GM21529 (cell line): ENCODE results near the gene CPNE7.
"Not testable (repeated sequence)": the region's sequence is repeated elsewhere in the genome, so short reads cannot be mapped to it uniquely, and the experiment has no call there.

Experiments
- ATAC-seq: cut with Tn5 transposase; IDR thresholded peaks from one replicate; pipeline ENCODE4 v1.9.1; 2021; ENCODE audit not compliant: unreplicated experiment

The CPNE7 gene

GRCh38 chr16:89621136-89621697 is 45.7 kb downstream of the CPNE7 start:
- no peak for ATAC-seq

- no peak for ATAC-seq
These were observed 46.3 kb downstream of the CPNE7 start for GRCh38 chr16:89621698-89622409.

GRCh38 chr16:89623511-89624261 is 48.1 kb downstream of the CPNE7 start:
- ATAC-seq, result no peak

GRCh38 chr16:89624777-89625761 is 49.5 kb downstream of the CPNE7 start:
- no peak for ATAC-seq

- ATAC-seq, result no peak
These were observed 54.5 kb downstream of the CPNE7 start for GRCh38 chr16:89629827-89630610.

GRCh38 chr16:89633064-89633631 is 57.6 kb downstream of the CPNE7 start:
- no peak for ATAC-seq

GRCh38 chr16:89634463-89635385 is 59.2 kb downstream of the CPNE7 start:
- not testable (repeated sequence) for ATAC-seq

- no peak for ATAC-seq
These were observed 61.1 kb downstream of the CPNE7 start for GRCh38 chr16:89636663-89637062.

GRCh38 chr16:89637379-89637778 is 61.8 kb downstream of the CPNE7 start:
- no peak for ATAC-seq

GRCh38 chr16:89638455-89638854 is 62.9 kb downstream of the CPNE7 start:
- no peak for ATAC-seq

GRCh38 chr16:89639385-89639784 is 63.8 kb downstream of the CPNE7 start:
- ATAC-seq, result no peak

GRCh38 chr16:89641458-89642119 is 66.0 kb downstream of the CPNE7 start:
- ATAC-seq, result no peak

- no peak for ATAC-seq
These were observed 67.0 kb downstream of the CPNE7 start for GRCh38 chr16:89642574-89642973.

GRCh38 chr16:89643769-89644300 is 68.3 kb downstream of the CPNE7 start:
- ATAC-seq, result no peak

- ATAC-seq, result no peak
These were observed 69.6 kb downstream of the CPNE7 start for GRCh38 chr16:89645122-89645521.

GRCh38 chr16:89646270-89646669 is 70.7 kb downstream of the CPNE7 start:
- ATAC-seq, result no peak
